MCF 10A (cell line): ENCODE data around the gene CSPG4. TPM values are rescaled to one million over a fixed set of nuclear protein-coding genes. Genes with fewer than 3 reads are reported as not detected.

Experiments
- BruUV-seq: library from RNA; stranded (reverse); fragments of 400-500 nt; replicated peaks from 2 replicates; lab custom pipeline; 2021; lab: Mats Ljungman, UMichigan
- CTCF ChIA-PET: fragments of 300-600 bp; sonication (Branson Sonifier 250); formaldehyde crosslinking; extraction: SDS; loops from one replicate; lab custom pipeline; 2021; ENCODE audit warnings: antibody characterized with exemption, inconsistent platforms; lab: Yijun Ruan, JAX
- POLR2A ChIA-PET: fragments of 300-600, 350-650 bp; sonication (Branson Sonifier 250); formaldehyde crosslinking; extraction: SDS; loops from one replicate; lab custom pipeline; 2020; ENCODE audit warnings: antibody characterized with exemption, inconsistent platforms; lab: Yijun Ruan, JAX
- DNase-seq: peaks from one replicate; pipeline ENCODE4 v3.0.0-alpha.2; 2018; ENCODE audit not compliant: unreplicated experiment
- H3K27ac Mint-ChIP-seq: one replicate; pipeline ENCODE4 v1.8.0; 2022; ENCODE audit warnings: mild to moderate bottlenecking, low read depth, mixed read lengths; ENCODE audit not compliant: unreplicated experiment
- H3K27me3 Mint-ChIP-seq: one replicate; pipeline ENCODE4 v1.8.0; 2022; ENCODE audit warnings: mixed read lengths; ENCODE audit not compliant: insufficient read depth, unreplicated experiment
- H3K36me3 Mint-ChIP-seq: one replicate; pipeline ENCODE4 v1.8.0; 2022; ENCODE audit warnings: mild to moderate bottlenecking, moderate library complexity, mixed read lengths; ENCODE audit not compliant: insufficient read depth, unreplicated experiment
- H3K4me1 Mint-ChIP-seq: one replicate; pipeline ENCODE4 v1.8.0; 2022; ENCODE audit warnings: mixed read lengths; ENCODE audit not compliant: insufficient read depth, unreplicated experiment
- H3K4me3 Mint-ChIP-seq: one replicate; pipeline ENCODE4 v1.8.0; 2022; ENCODE audit warnings: mild to moderate bottlenecking, moderate library complexity, mixed read lengths; ENCODE audit not compliant: unreplicated experiment
- H3K9me3 Mint-ChIP-seq: one replicate; pipeline ENCODE4 v1.8.0; 2022; ENCODE audit warnings: mixed read lengths; ENCODE audit not compliant: unreplicated experiment
- CTCF ChIP-seq: fragments of 200-600 bp; IDR thresholded peaks from one replicate; pipeline ENCODE4 v1.8.0; 2022; ENCODE audit warnings: antibody characterized with exemption, mild to moderate bottlenecking; ENCODE audit not compliant: unreplicated experiment
- intact Hi-C: fragments of 100-400 bp; cut with micrococcal nuclease; formaldehyde crosslinking; loops from 2 replicates; pipeline ENCODE4 v1.14.1; 2022
- total RNA-seq: library from RNA; stranded (reverse); gene quantifications from 2 replicates; pipeline ENCODE4 v1.2.3, GENCODE V29; 2022

The CSPG4 gene
- total RNA-seq, 1 experiment from 2014 or later = 0.21 TPM

- DNase-seq = no peak
- Mint-ChIP-seq H3K4me1 (no peaks in the 10 kb centered on the region), H3K27ac (no peak overlapping the region), H3K36me3 (no peaks in the 10 kb centered on the region), H3K4me3 (no peak overlapping the region), H3K27me3 (no peaks in the 10 kb centered on the region), H3K9me3 (no peaks in the 10 kb centered on the region)
- TF ChIP-seq CTCF = no peak
- ChIA-PET CTCF (no interaction called here), POLR2A (no interaction called here)
- intact Hi-C loops = no loop called here
- no TSS peak for BruUV-seq
These were observed 40.5 kb upstream of the CSPG4 start for GRCh38 chr15:75753145-75753544.

GRCh38 chr15:75751891-75752290 lies 39.2 kb upstream of the CSPG4 start:
- Mint-ChIP-seq H3K27ac (no peak overlapping the region), H3K36me3 (no peaks in the 10 kb centered on the region), H3K9me3 (no peaks in the 10 kb centered on the region), H3K4me3 (no peak overlapping the region), H3K27me3 (no peaks in the 10 kb centered on the region), H3K4me1 (no peaks in the 10 kb centered on the region)
- no peak for TF ChIP-seq CTCF
- intact Hi-C loops = no loop called here
- ChIA-PET POLR2A (no interaction called here), CTCF (interaction anchor here (0.6 to 1.6 kb wide), 3 partner anchors 19 to 177 kb away, joined by 4 to 5 read pairs (median 5); no protein-coding TSS in a partner anchor)
- BruUV-seq = no TSS peak
- no peak for DNase-seq

- intact Hi-C loops = no loop called here
- Mint-ChIP-seq H3K36me3 (no peaks in the 10 kb centered on the region), H3K27me3 (no peaks in the 10 kb centered on the region), H3K27ac (no peak overlapping the region), H3K9me3 (no peaks in the 10 kb centered on the region), H3K4me3 (no peak overlapping the region), H3K4me1 (no peaks in the 10 kb centered on the region)
- no TSS peak for BruUV-seq
- DNase-seq = no peak
- POLR2A ChIA-PET = interaction anchor here (1.2 kb wide), 1 partner anchor 112 kb away, joined by 4 read pairs; the partner anchor contains the start of gene IMP3
- CTCF ChIA-PET = interaction anchor here (0.9 to 1.6 kb wide), 3 partner anchors 18 to 58 kb away, joined by 3 to 5 read pairs (median 5); no protein-coding TSS in a partner anchor
- TF ChIP-seq CTCF = no peak
These were observed 38.6 kb upstream of the CSPG4 start for GRCh38 chr15:75751116-75751875.

GRCh38 chr15:75750261-75751050 lies 37.8 kb upstream of the CSPG4 start:
- H3K4me3 Mint-ChIP-seq = no peak overlapping the region
- DNase-seq = no peak
- H3K36me3 Mint-ChIP-seq = no peaks in the 10 kb centered on the region
- H3K4me1 Mint-ChIP-seq = no peaks in the 10 kb centered on the region
- no TSS peak for BruUV-seq
- H3K27ac Mint-ChIP-seq = no peak overlapping the region
- CTCF ChIA-PET = interaction anchor here (0.6 to 1.6 kb wide), 4 partner anchors 18 to 594 kb away, joined by 3 to 5 read pairs (median 4); no protein-coding TSS in a partner anchor
- no peaks in the 10 kb centered on the region for H3K9me3 Mint-ChIP-seq
- no peak for TF ChIP-seq CTCF
- intact Hi-C loops = no loop called here
- H3K27me3 Mint-ChIP-seq = no peaks in the 10 kb centered on the region
- POLR2A ChIA-PET = interaction anchor here (1.2 kb wide), 1 partner anchor 111 kb away, joined by 4 read pairs; the partner anchor contains the start of gene IMP3
